HL-60 (cell line): ENCODE measurements around the gene B2M.
A peak's percentile ranks its signal among the peaks of the same experiment; 100 is the strongest.
"Not testable (repeated sequence)": the region's sequence is repeated elsewhere in the genome, so short reads cannot be mapped to it uniquely, and the experiment has no call there.

Experiments
- DNase-seq, 2 experiments: peaks; one replicate each; pipeline ENCODE4 v3.0.0-alpha.2; 2010 to 2020; ENCODE audit warnings: low read depth in 1 of 2, low spot score in 1 of 2
- H3K27ac ChIP-seq: fragments of 250-450 bp; sonication (Bioruptor Pico); replicated peaks from 2 replicates; pipeline ENCODE4 v1.5.1; 2020; ENCODE audit warnings: mild to moderate bottlenecking, moderate library complexity
- H3K27me3 ChIP-seq: fragments of 250-450 bp; sonication (Bioruptor Pico); 2 replicates; pipeline ENCODE4 v1.5.1; 2021; ENCODE audit warnings: mild to moderate bottlenecking, moderate library complexity; ENCODE audit not compliant: insufficient read depth, poor library complexity, severe bottlenecking
- H3K4me3 ChIP-seq: replicated peaks from 2 replicates; pipeline ENCODE4 v1.5.1; 2011; ENCODE audit warnings: mild to moderate bottlenecking, control low read depth, low read length; ENCODE audit not compliant: insufficient read depth
- GABPA ChIP-seq: IDR thresholded peaks from 2 replicates; pipeline ENCODE4 v1.6.1; 2012; ENCODE audit warnings: low read depth
- POLR2AphosphoS5 ChIP-seq: IDR thresholded peaks from 2 replicates; pipeline ENCODE4 v1.6.1; 2012; ENCODE audit warnings: low read depth
- SPI1 ChIP-seq: IDR thresholded peaks from 2 replicates; pipeline ENCODE4 v1.6.1; 2012; ENCODE audit warnings: low read depth, mild to moderate bottlenecking, borderline replicate concordance
- TF ChIP-seq, protein P1 (sequence below): IDR thresholded peaks from one replicate; pipeline ENCODE4 v1.5.1; 2011; ENCODE audit warnings: low read length, control low read depth, inconsistent platforms; ENCODE audit not compliant: insufficient read depth
- TF ChIP-seq, protein P2 (sequence below): IDR thresholded peaks from 2 replicates; pipeline ENCODE4 v1.6.1; 2012; ENCODE audit warnings: low read depth; ENCODE audit not compliant: insufficient replicate concordance

B2M gene

GRCh38 chr15:44727485-44728231, 16.3 kb downstream of the B2M start:
- Histone ChIP-seq H3K27ac (peak overlapping the region; percentile 41), H3K27me3 (no peaks in the 10 kb centered on the region), H3K4me3 (no peak overlapping the region)
- DNase-seq = no peak
- TF ChIP-seq POLR2AphosphoS5 (no peak), GABPA (no peak), SPI1 (no peak)
- TF ChIP-seq, protein P1, sequence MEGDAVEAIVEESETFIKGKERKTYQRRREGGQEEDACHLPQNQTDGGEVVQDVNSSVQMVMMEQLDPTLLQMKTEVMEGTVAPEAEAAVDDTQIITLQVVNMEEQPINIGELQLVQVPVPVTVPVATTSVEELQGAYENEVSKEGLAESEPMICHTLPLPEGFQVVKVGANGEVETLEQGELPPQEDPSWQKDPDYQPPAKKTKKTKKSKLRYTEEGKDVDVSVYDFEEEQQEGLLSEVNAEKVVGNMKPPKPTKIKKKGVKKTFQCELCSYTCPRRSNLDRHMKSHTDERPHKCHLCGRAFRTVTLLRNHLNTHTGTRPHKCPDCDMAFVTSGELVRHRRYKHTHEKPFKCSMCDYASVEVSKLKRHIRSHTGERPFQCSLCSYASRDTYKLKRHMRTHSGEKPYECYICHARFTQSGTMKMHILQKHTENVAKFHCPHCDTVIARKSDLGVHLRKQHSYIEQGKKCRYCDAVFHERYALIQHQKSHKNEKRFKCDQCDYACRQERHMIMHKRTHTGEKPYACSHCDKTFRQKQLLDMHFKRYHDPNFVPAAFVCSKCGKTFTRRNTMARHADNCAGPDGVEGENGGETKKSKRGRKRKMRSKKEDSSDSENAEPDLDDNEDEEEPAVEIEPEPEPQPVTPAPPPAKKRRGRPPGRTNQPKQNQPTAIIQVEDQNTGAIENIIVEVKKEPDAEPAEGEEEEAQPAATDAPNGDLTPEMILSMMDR = no peak
- TF ChIP-seq, protein P2, sequence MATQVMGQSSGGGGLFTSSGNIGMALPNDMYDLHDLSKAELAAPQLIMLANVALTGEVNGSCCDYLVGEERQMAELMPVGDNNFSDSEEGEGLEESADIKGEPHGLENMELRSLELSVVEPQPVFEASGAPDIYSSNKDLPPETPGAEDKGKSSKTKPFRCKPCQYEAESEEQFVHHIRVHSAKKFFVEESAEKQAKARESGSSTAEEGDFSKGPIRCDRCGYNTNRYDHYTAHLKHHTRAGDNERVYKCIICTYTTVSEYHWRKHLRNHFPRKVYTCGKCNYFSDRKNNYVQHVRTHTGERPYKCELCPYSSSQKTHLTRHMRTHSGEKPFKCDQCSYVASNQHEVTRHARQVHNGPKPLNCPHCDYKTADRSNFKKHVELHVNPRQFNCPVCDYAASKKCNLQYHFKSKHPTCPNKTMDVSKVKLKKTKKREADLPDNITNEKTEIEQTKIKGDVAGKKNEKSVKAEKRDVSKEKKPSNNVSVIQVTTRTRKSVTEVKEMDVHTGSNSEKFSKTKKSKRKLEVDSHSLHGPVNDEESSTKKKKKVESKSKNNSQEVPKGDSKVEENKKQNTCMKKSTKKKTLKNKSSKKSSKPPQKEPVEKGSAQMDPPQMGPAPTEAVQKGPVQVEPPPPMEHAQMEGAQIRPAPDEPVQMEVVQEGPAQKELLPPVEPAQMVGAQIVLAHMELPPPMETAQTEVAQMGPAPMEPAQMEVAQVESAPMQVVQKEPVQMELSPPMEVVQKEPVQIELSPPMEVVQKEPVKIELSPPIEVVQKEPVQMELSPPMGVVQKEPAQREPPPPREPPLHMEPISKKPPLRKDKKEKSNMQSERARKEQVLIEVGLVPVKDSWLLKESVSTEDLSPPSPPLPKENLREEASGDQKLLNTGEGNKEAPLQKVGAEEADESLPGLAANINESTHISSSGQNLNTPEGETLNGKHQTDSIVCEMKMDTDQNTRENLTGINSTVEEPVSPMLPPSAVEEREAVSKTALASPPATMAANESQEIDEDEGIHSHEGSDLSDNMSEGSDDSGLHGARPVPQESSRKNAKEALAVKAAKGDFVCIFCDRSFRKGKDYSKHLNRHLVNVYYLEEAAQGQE = no peak

DNA sequence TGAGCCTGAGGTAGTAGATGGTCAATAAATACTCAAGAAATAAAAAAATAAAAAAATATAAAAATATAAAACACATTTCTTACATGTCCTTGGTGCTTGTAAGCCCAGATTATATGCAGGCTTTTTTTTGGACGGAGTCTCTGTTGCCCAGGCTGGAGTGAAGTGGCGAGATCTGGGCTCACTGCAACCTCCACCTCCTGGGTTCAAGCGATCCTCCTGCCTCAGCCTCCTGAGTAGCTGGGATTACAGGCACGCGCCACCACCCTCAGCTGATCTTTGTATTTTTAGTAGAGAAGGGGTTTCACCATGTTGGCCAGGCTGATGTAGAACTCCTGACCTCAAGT, 16.9 kb downstream of the B2M start:
- H3K27me3 ChIP-seq, DNase-seq: not testable (repeated sequence)
- peak overlapping the region; percentile 82 for H3K4me3 ChIP-seq
- H3K27ac ChIP-seq = peak overlapping the region; percentile 41

- DNase-seq = peak; percentile 93 to 98
- peak overlapping the region; percentile 82 for H3K4me3 ChIP-seq
- H3K27me3 ChIP-seq = no peaks in the 10 kb centered on the region
- TF ChIP-seq, protein P1 = no peak
- peak; percentile 36; the same call in 1 of the 2 replicates for TF ChIP-seq POLR2AphosphoS5
- peak; percentile 94 for TF ChIP-seq SPI1
- no peak for TF ChIP-seq GABPA
- peak overlapping the region; percentile 82 for H3K27ac ChIP-seq
Measured at GRCh38 chr15:44728576-44729407, 17.5 kb downstream of the B2M start.

- TF ChIP-seq, protein P2 = no peak
- TF ChIP-seq POLR2AphosphoS5 = no peak
- TF ChIP-seq, protein P1 = no peak
- TF ChIP-seq GABPA = no peak
- TF ChIP-seq SPI1 = no peak
- no peaks in the 10 kb centered on the region for H3K27me3 ChIP-seq
- peak overlapping the region; percentile 82 for H3K4me3 ChIP-seq
- H3K27ac ChIP-seq = peak overlapping the region; percentile 82
- DNase-seq = no peak
Measured at GRCh38 chr15:44729408-44730127, 18.3 kb downstream of the B2M start.
